IPS-18c (cell line): ENCODE results near the gene LIMA1.
"Not testable (repeated sequence)": the region's sequence is repeated elsewhere in the genome, so short reads cannot be mapped to it uniquely, and the experiment has no call there.

ENCODE experiments used
- H3K4me3 ChIP-seq: 2 replicates; pipeline ENCODE4 v1.7.0; 2013; ENCODE audit warnings: low read depth, mild to moderate bottlenecking, low read length, moderate library complexity; ENCODE audit not compliant: insufficient read depth
- H3K9me3 ChIP-seq: one replicate; pipeline ENCODE4 v1.6.1; 2013; ENCODE audit warnings: mild to moderate bottlenecking, low read length, moderate library complexity; ENCODE audit not compliant: control insufficient read depth, insufficient read depth

The LIMA1 gene

GRCh38 chr12:50148011-50148410 is 135.3 kb downstream of the LIMA1 start:
- not testable (repeated sequence) for H3K4me3 ChIP-seq, H3K9me3 ChIP-seq

- Histone ChIP-seq H3K9me3 (no peaks in the 10 kb centered on the region), H3K4me3 (no peak overlapping the region)
These were observed 136.0 kb downstream of the LIMA1 start for GRCh38 chr12:50147281-50147680.

GRCh38 chr12:50145439-50145838 is 137.9 kb downstream of the LIMA1 start:
- no peaks in the 10 kb centered on the region for H3K9me3 ChIP-seq
- H3K4me3 ChIP-seq = no peak overlapping the region

GRCh38 chr12:50142993-50143392 is 140.3 kb downstream of the LIMA1 start:
- Histone ChIP-seq H3K9me3 (no peaks in the 10 kb centered on the region), H3K4me3 (no peak overlapping the region)

- Histone ChIP-seq H3K9me3 (no peaks in the 10 kb centered on the region), H3K4me3 (no peak overlapping the region)
These were observed 150.7 kb downstream of the LIMA1 start for GRCh38 chr12:50132505-50133135.

GRCh38 chr12:50129290-50129689 is 154.0 kb downstream of the LIMA1 start:
- H3K4me3 ChIP-seq = no peak overlapping the region
- H3K9me3 ChIP-seq = no peaks in the 10 kb centered on the region

- H3K4me3 ChIP-seq = no peak overlapping the region
- H3K9me3 ChIP-seq = no peaks in the 10 kb centered on the region
These were observed 155.8 kb downstream of the LIMA1 start for GRCh38 chr12:50127546-50127945.
